ENCODE measurements around the gene CCN2.
A peak's percentile ranks its signal among the peaks of the same experiment; 100 is the strongest.

CCN2 gene

GRCh38 chr6:131968656-131969055 is 17.5 kb upstream of the CCN2 start:
- intact Hi-C loops (cut with DNase I), result no loop called here
- no peak for DNase-seq

GRCh38 chr6:131967948-131968347 is 16.8 kb upstream of the CCN2 start:
- DNase-seq, result no peak
- intact Hi-C loops (cut with DNase I), result no loop called here

GRCh38 chr6:131966443-131966842 is 15.3 kb upstream of the CCN2 start:
- intact Hi-C loops (cut with DNase I), result no loop called here

GRCh38 chr6:131963063-131963462 is 11.9 kb upstream of the CCN2 start:
- intact Hi-C loops (cut with DNase I), result no loop called here
- DNase-seq, result no peak

More at GRCh38 chr6:131966443-131966842, 15.3 kb upstream of the CCN2 start:
- no peak for DNase-seq

- intact Hi-C loops (cut with DNase I), result no loop called here
These were observed 9.4 kb upstream of the CCN2 start for GRCh38 chr6:131960371-131961133.

GRCh38 chr6:131958542-131959470 is 7.6 kb upstream of the CCN2 start:
- DNase-seq, result no peak
- intact Hi-C loops (cut with DNase I), result no loop called here

More at GRCh38 chr6:131960371-131961133, 9.4 kb upstream of the CCN2 start:
- DNase-seq, result no peak

GRCh38 chr6:131958095-131958494 is 6.9 kb upstream of the CCN2 start:
- no peak for DNase-seq
- intact Hi-C loops (cut with DNase I), result no loop called here

GRCh38 chr6:131955876-131956275 is 4.7 kb upstream of the CCN2 start:
- intact Hi-C loops (cut with DNase I), result no loop called here
- no peak for DNase-seq

- intact Hi-C loops (cut with DNase I), result no loop called here
- DNase-seq, result no peak
These were observed 4.0 kb upstream of the CCN2 start for GRCh38 chr6:131955192-131955591.

GRCh38 chr6:131954775-131955107 is 3.6 kb upstream of the CCN2 start:
- no peak for DNase-seq
- intact Hi-C loops (cut with DNase I), result loop anchor here (5.0 kb wide), 1 partner anchor 208 kb away; no protein-coding TSS in a partner anchor

- intact Hi-C loops (cut with DNase I), result loop anchor here (5.0 kb wide), 1 partner anchor 208 kb away; no protein-coding TSS in a partner anchor
- DNase-seq, result no peak
These were observed 3.0 kb upstream of the CCN2 start for GRCh38 chr6:131954059-131954774.

- intact Hi-C loops (cut with DNase I), result loop anchor here (5.0 kb wide), 1 partner anchor 209 kb away; no protein-coding TSS in a partner anchor
- no peak for DNase-seq
These were observed 1.8 kb upstream of the CCN2 start for GRCh38 chr6:131952886-131953509.

- intact Hi-C loops (cut with DNase I), result loop anchor here (5.0 kb wide), 1 partner anchor 211 kb away; no protein-coding TSS in a partner anchor
These were observed 531 bp upstream of the CCN2 start for GRCh38 chr6:131951576-131952230.

GRCh38 chr6:131949909-131950766 is 1.0 kb downstream of the CCN2 start:
- intact Hi-C loops (cut with DNase I), result loop anchor here (5.0 kb wide), 1 partner anchor 212 kb away; no protein-coding TSS in a partner anchor
- peak; percentile 45 to 93 (median 60) for DNase-seq

More at GRCh38 chr6:131951576-131952230, 531 bp upstream of the CCN2 start:
- no peak for DNase-seq

- DNase-seq, result no peak
- intact Hi-C loops (cut with DNase I), result no loop called here
These were observed 1.6 kb downstream of the CCN2 start for GRCh38 chr6:131949620-131949908.

GRCh38 chr6:131948692-131949619 is 2.2 kb downstream of the CCN2 start:
- DNase-seq, result peak in 1 of 10 donors; percentile 65
- intact Hi-C loops (cut with DNase I), result no loop called here

GRCh38 chr6:131947986-131948661 is 3.0 kb downstream of the CCN2 start:
- intact Hi-C loops (cut with DNase I), result no loop called here
- no peak for DNase-seq
